Panc1 (cell line): Measurements from ENCODE around the gene CCT5. TPM values are rescaled to one million over a fixed set of nuclear protein-coding genes. Genes with fewer than 3 reads are reported as not detected.

ENCODE experiments used
- ATAC-seq: fragments of 200-7000 bp; cut with Tn5 transposase; 2 replicates; pipeline ENCODE4 v1.9.1; 2020; ENCODE audit warnings: mild to moderate bottlenecking, moderate library complexity
- BruUV-seq: library from RNA; stranded (reverse); fragments of 400-500 nt; replicated peaks from 2 replicates; lab custom pipeline; 2021; lab: Mats Ljungman, UMichigan
- CTCF ChIA-PET: fragments of 300-600 bp; sonication (Branson Sonifier 250); formaldehyde crosslinking; loops from one replicate; lab custom pipeline; 2022; ENCODE audit warnings: antibody characterized with exemption; lab: Charles Lee
- POLR2A ChIA-PET: fragments of 300-600 bp; sonication (Branson Sonifier 250); formaldehyde crosslinking; loops from one replicate; lab custom pipeline; 2022; ENCODE audit warnings: antibody characterized with exemption; lab: Charles Lee
- DNase-seq: peaks from one replicate; pipeline ENCODE4 v3.0.0-alpha.2; 2010; ENCODE audit warnings: low read depth, low spot score
- H3K27ac ChIP-seq: 2 replicates; pipeline ENCODE4 v1.5.1; 2011; ENCODE audit warnings: mild to moderate bottlenecking, low read length, inconsistent platforms
- H3K27me3 ChIP-seq: fragments of 200-500 bp; sonication (Bioruptor generic); 2 replicates; pipeline ENCODE4 v1.6.0; 2014; ENCODE audit warnings: low read length, inconsistent platforms; ENCODE audit not compliant: control insufficient read depth, insufficient read depth
- H3K36me3 ChIP-seq: fragments of 200-500 bp; sonication (Bioruptor generic); 2 replicates; pipeline ENCODE4 v1.5.1; 2014; ENCODE audit warnings: inconsistent platforms, mild to moderate bottlenecking, low read length, moderate library complexity; ENCODE audit not compliant: control insufficient read depth, insufficient read depth
- H3K4me1 ChIP-seq: 2 replicates; pipeline ENCODE4 v1.5.1; 2011; ENCODE audit warnings: inconsistent platforms, mild to moderate bottlenecking, low read length, moderate library complexity; ENCODE audit not compliant: control insufficient read depth, insufficient read depth
- H3K4me3 ChIP-seq, 2 experiments: 2 replicates each; pipeline ENCODE4 v1.5.1; 2011 to 2012; ENCODE audit warnings: low read depth in 2 of 2, low read length in 2 of 2, mild to moderate bottlenecking in 2 of 2, inconsistent platforms in 1 of 2, moderate library complexity in 1 of 2
- H3K9me3 ChIP-seq: fragments of 200-500 bp; sonication (Bioruptor generic); 2 replicates; pipeline ENCODE4 v1.5.1; 2014; ENCODE audit warnings: low read depth, mild to moderate bottlenecking, inconsistent platforms, low read length, moderate library complexity; ENCODE audit not compliant: control insufficient read depth, insufficient read depth
- CTCF ChIP-seq: fragments of 450-650 bp; IDR thresholded peaks from 2 replicates; pipeline ENCODE4 v1.5.1; 2017; ENCODE audit warnings: mild to moderate bottlenecking
- POLR2AphosphoS5 ChIP-seq: IDR thresholded peaks from 2 replicates; pipeline ENCODE4 v1.6.1; 2012; ENCODE audit warnings: mild to moderate bottlenecking, low read depth, low read length, moderate library complexity
- REST ChIP-seq, 2 experiments: IDR thresholded peaks; 2 replicates each; pipeline ENCODE4 v1.6.1; 2011 to 2012; ENCODE audit warnings: low read depth in 2 of 2, control low read depth in 1 of 2, low read length in 1 of 2, mild to moderate bottlenecking in 1 of 2, moderate library complexity in 1 of 2; ENCODE audit not compliant: insufficient read depth in 1 of 2
- SIN3A ChIP-seq: IDR thresholded peaks from 2 replicates; pipeline ENCODE4 v1.6.1; 2012; ENCODE audit warnings: low read depth, mild to moderate bottlenecking, low read length, moderate library complexity, borderline replicate concordance; ENCODE audit not compliant: insufficient read depth
- TCF7L2 ChIP-seq: IDR thresholded peaks from 2 replicates; pipeline ENCODE4 v1.6.1; 2011; ENCODE audit warnings: mild to moderate bottlenecking, low read depth, low read length, inconsistent platforms
- in situ Hi-C: cut with HindIII; loops from 2 replicates; pipeline ENCODE4 v1.10.0; 2016; ENCODE audit warnings: low sequenced_read_pairs, low pct_unique_long_range_greater_than_20kb
- intact Hi-C: fragments of 100-400 bp; cut with micrococcal nuclease; formaldehyde crosslinking; loops from one replicate; pipeline ENCODE4 v1.10.0; 2022; ENCODE audit not compliant: unreplicated experiment
- total RNA-seq: library from RNA; stranded (reverse); gene quantifications from one replicate; pipeline ENCODE4 v1.2.1, GENCODE V29; 2021; ENCODE audit not compliant: unreplicated experiment

CCT5 gene
- total RNA-seq, 1 experiment from 2014 or later, result 476 TPM

DNA sequence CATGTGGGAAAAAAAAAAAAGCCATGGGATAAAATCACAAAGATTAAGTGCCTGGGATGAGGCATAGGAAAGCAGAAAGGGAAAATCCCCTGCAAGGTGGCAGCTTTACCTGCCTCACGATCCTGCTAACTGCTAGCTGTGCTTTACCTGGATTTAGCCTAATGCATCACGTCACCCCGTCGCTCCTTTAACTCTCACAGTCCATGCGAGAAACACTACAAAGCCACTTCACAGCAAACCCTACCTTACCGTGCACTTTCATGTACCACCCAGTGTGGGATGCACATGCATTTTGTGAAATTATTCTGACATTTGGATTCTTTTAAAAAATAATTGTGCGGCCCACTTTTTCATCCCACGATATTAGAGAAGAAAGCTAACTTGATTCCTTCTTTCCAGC is 31.4 kb upstream of the CCT5 start:
- no peaks in the 10 kb centered on the region for H3K9me3 ChIP-seq
- in situ Hi-C loops (no loop called here), intact Hi-C loops (no loop called here)
- ATAC-seq (no peak), DNase-seq (no peak)
- no peak overlapping the region for H3K4me3 ChIP-seq
- ChIA-PET CTCF (no interaction called here), POLR2A (no interaction called here)
- BruUV-seq, result no TSS peak
- TF ChIP-seq CTCF (no peak), REST (IDR thresholded peaks at IDR 0.05; ENCODE audit: insufficient read depth in 1 of 2, low read depth in 2 of 2, low read length in 1 of 2) (no peak)
- H3K36me3 ChIP-seq, result no peaks in the 10 kb centered on the region
- H3K4me1 ChIP-seq, result no peaks in the 10 kb centered on the region
- H3K27me3 ChIP-seq, result no peaks in the 10 kb centered on the region
- H3K27ac ChIP-seq, result no peak overlapping the region

DNA sequence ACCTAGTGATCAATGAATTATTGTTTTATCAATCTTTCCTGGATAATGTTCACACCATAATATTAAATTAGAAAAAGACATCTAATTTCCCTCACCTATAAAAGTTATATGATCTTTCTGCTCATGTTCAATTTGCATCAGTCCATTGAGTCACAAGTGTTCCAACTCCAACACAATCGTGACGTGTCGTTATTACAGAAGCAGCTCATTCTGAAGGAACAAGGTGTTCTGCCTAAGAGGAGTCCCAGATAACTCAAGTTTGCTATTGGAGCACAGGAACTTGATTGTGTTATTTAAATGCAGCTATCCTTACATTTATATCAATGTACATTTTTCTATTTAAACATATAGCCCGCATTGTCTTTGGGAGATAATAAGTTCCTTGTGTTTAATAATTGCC is 31.0 kb upstream of the CCT5 start:
- Histone ChIP-seq H3K27me3 (no peaks in the 10 kb centered on the region), H3K36me3 (no peaks in the 10 kb centered on the region), H3K27ac (no peak overlapping the region), H3K4me1 (no peaks in the 10 kb centered on the region), H3K4me3 (no peak overlapping the region), H3K9me3 (no peaks in the 10 kb centered on the region)
- intact Hi-C loops, result no loop called here
- ChIA-PET POLR2A (no interaction called here), CTCF (no interaction called here)
- no peak for ATAC-seq
- BruUV-seq, result no TSS peak
- in situ Hi-C loops, result no loop called here
- no peak for DNase-seq
- TF ChIP-seq SIN3A (no peak), POLR2AphosphoS5 (no peak), REST (IDR thresholded peaks at IDR 0.05; ENCODE audit: insufficient read depth in 1 of 2, low read depth in 2 of 2, low read length in 1 of 2) (no peak), TCF7L2 (no peak), CTCF (no peak)
